Lung microvascular endothelial cell (primary cell): ENCODE data around the gene ATP11A. TPM values are rescaled to one million over a fixed set of nuclear protein-coding genes. Genes with fewer than 3 reads are reported as not detected.
"Not testable (repeated sequence)": the region's sequence is repeated elsewhere in the genome, so short reads cannot be mapped to it uniquely, and the experiment has no call there.

ENCODE experiments used
- DNase-seq, 2 donors: peaks; one replicate each; pipeline versions ENCODE4 v3.0.0 to v3.0.0-alpha.2; 2010; ENCODE audit warnings: low read depth in 2 of 2
- total RNA-seq: library from RNA; depleted of rRNA; stranded (reverse); fragments of >200 nt; gene quantifications from 2 replicates; pipeline ENCODE4 v1.2.1, GENCODE V29; 2014

Gene ATP11A
- total RNA-seq, 1 donor from 2014 or later: 18.8 TPM

DNA sequence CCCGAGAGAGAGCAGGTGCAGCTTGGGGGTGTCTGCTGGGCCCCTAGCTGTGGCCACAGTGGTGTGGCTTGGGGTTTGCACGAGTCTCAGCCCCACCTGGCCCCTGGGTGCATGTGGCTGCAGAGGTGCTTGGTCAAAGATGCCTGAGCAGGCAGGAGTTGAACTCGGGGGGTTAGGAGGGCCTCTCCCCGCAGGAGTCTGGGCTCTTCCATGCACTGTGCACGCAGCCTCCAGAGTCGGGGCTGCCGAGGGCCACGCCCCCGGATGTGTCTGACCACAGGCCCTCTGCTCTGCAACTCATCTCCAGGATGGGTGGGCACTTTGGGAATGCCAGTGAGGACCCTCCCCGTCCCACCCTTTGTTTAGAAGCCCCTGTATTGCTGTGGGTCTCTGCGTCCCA lies 187.7 kb downstream of the ATP11A start:
- no peak for DNase-seq

DNA sequence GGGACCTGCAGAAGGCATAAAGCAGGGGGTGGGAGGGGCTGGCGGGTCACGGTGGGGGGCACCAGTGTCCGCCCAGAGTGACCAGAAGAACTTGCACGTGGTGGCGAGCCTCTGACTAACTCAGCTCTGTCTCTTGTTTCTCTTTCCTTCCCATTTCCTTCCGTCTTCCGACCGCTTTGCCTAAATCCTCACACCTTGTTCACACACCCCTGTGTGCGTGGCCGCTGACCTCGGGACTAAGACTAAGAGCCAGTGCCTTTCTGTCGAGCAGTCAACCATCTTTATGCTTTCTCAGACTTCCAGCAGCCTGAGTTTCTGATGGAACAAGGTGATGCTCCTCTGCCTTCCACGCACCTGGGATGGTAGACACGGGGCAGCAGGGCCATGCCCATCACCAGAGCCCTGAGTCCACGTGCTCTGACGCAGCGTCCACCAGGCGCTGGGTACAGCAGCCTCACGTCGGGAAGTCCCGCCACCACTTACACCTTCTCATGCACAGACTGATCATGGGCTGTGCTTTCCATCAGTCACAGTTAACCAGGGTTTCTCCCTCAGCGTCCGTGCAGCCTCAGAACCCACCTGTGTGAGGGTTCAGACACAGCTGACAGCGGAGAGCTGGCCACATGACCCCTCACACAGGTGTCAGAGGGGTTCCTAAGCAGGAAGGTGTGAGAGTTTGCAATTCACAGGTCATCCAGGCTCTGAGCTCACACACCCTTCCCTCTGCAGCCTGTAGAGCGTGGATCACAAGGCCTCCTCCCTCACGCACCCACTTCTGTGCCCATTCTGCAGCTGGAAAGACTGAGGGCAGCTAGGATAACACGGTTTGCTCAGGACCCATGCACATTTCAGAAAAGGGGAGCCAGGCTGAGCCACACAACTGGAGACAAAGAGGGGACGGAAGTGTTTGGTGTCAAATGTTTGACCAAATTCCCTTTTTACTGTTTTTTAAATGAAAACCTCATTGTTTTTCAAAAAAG lies 188.4 kb downstream of the ATP11A start:
- no peak for DNase-seq

DNA sequence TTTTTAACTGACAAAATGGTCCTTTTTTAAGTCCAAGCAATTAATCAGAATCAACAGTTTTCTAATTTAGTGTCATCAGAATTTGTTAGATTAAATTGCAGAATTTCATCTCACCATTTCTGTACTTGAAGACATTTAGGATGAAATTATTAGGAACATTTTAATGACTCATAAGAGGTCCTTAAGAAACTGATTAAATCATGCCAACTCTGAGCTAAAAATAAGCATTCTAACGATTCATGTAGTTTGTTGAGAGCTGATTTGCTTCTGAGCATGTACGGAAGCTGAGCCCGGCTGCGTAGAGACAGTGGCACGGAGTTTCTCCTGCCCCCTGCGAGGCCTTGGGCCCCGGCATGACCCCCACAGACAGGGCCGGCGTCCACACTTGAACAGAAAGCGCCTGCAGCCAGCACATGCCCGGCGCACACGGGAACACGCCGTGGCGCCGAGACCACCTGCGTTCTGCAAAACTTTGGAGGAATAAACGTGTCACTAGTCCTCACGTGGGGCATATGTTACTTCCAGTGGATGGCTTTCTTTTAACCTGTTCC lies 189.5 kb downstream of the ATP11A start:
- no peak for DNase-seq

DNA sequence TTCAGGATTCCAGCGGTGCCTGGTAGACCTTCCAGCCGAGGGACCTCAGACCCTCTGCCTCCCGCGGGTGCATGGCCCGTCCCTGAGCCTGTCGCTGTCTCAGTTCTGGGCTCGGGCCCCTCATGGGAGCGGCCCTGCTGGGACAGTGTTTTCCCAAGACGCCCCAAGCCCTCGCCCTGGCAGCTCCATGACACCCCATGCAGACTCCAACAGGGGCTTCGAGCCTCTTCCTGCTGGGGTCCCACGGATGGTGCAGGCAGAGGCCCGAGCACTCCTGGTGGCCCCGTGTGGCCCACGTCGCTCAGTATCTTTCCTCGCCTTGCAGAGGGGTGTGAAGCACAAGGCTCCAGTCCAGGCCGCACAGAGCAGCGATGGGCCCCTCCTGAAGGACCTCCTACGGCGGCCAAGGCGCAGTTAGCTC lies 190.4 kb downstream of the ATP11A start:
- DNase-seq: no peak

DNA sequence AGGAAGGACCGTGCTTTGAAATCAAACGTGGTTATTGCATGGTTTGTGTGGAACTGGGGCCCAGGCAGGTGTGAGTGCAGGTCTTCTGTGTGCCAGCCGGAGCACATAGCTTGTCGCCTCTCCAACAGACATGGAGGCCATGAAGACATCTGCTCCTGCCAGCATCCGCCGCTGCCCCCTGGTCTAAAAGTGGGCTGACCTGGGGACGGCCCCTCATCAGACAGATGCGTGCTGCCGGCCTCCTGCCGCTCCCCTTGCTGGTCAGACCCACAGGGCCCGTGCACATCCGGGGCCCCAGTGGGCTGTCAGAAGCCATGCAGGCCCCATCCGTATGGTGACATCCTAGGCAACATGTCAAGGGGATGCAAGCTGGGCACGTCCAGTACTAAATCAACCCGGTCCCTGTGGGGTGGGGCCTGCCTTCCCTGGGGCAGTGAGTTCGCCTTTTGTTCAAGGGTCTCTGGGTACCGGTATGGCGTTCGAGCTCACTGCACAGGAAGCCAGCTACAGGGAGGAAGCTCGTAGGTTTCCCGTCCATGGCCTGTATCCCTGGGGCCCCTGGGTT lies 191.2 kb downstream of the ATP11A start:
- DNase-seq: no peak

DNA sequence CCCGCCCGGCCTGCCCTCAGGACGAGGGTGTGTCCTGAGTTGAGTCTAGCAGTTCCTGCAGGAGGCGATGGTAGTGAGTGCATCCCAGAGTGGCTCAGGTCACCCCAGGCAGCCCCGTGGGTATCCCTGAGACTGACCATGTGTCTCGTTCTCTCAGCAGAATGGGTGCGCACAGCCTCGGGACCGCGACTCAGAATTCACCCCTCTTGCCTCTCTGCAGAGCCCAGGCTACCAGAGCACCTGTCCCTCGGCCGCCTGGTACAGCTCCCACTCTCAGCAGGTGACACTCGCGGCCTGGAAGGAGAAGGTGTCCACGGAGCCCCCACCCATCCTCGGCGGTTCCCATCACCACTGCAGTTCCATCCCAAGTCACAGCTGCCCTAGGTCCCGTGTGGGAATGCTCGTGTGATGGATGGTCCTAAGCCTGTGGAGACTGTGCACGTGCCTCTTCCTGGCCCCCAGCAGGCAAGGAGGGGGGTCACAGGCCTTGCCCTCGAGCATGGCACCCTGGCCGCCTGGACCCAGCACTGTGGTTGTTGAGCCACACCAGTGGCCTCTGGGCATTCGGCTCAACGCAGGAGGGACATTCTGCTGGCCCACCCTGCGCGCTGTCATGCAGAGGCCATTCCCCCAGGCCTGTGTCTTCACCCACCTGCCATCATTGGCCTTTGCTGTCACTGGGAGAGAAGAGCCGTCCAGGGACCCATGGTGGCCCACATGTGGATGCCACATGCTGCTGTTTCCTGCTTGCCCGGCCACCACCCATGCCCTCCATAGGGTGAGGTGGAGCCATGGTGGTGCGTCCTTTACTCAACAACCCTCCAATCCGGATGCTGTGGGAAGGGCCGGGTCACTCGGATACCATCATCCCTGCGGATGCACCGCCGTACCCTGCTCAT lies 192.1 kb downstream of the ATP11A start:
- no peak for DNase-seq

DNA sequence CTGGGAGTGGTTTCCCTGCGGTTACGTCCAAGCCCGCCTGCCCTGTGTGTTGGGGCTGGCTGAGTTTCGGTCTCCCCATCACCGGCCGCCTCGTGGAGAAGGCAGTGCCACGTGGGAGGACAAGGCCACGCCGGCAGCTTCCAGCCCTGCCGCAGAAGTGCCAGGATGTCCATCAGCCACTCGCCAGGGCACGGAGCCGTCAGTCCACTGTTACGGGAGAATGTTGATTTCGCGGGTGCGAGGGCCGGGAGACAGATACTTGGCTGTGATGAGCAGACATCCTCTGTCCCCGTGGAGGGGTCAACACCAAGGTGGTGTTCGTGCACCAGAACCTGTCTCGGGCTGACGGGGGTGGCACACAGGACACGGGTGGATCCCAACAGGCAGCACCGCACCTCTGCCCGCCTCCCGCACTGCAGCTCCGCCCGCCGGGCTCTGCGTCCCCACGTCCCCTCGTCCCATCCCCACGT lies 192.8 kb downstream of the ATP11A start:
- no peak for DNase-seq

DNA sequence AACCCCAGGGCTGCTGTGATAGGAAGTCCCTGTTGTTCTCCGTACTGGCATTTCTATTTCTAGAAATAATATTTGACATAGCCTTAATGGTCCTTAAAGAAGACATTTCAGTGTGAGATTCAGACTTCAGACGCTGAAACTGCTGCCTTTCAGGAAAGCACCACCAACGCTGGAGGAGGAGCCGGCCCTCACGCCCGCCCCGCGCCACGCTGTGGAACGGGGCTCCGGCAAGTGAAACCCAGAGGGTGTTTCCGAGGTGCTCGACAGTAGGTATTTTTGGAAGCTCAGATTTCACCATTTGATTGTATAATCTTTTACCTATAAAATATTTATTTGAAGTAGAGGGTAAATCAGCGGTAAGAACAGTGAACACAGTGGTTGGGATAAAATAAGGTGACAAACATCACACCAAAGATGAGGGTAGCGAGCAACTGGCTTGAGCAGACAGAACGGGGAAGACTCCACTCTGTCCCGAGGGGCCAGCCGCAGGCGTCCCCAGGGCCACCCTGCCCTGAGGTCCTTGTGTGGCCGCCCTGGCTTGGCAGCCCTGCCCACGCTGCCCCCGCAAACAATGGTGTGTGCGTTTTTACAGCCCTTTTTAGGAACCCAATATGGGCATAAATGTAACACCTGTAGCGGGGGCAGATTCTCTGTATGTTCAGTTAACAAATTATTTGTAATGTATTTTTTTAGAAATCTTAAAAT lies 193.6 kb downstream of the ATP11A start:
- no peak for DNase-seq

DNA sequence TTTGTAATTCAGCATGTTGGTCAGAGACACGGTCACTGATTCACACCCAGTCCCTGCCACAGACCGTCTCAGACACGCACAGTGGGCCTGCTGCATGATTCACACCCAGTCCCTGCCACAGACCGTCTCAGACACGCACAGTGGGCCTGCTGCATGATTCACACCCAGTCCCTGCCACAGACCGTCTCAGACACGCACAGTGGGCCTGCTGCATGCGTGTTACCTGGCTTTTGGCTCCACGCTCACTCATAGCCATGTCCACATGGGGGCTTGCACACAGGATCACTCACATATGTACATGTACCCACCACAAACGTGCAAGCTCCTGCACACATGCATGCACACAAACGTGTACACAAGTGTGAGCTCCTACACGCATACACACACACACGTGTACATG lies 194.9 kb downstream of the ATP11A start:
- not testable (repeated sequence) for DNase-seq

DNA sequence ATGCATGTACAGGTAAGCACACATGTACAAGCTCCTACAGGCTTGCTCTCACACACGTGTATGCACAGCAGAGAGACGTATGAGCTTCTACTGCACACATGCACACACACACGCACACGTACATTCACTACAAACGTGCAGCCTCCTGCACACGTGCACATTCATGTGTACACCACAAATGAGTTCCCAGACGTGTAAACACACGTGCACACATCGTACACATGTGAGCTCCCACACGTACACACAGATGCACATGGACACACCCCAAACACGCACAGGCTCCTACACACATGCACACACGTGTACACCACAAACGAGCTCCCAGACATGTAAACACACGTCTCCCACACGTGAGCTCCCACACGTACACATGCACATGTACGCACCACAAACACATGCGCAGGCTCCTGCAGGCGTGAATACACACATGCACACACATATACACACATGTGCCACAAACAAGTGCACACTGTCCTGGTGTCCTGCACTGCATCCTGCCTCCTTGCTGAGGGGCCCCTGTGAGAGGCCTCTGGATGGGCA lies 195.5 kb downstream of the ATP11A start:
- no peak for DNase-seq

DNA sequence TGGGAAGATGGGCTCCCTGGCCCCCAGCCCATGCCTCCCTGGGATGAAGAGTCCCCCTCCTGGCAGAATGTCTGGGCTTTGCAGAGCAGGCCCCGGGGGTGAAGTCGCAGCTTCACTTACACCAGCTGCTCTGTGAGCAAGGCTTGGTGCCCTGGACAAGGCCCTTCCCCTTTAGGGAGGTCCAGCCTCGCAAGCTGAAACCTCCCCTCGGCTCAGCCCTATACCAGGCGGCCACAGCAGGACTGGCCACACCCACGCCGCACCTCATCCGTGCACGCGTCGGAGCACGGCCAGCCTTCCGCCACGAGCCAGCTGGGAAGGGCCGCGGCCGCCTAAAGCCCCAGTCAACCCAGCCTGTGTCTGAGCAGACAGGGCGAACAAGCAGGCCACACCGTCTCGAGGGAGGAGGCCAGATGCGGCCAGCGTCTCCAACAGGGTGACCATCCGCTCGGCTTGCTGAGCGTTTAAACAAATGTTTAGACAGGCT lies 196.0 kb downstream of the ATP11A start:
- peak; percentile 85 to 92 for DNase-seq

DNA sequence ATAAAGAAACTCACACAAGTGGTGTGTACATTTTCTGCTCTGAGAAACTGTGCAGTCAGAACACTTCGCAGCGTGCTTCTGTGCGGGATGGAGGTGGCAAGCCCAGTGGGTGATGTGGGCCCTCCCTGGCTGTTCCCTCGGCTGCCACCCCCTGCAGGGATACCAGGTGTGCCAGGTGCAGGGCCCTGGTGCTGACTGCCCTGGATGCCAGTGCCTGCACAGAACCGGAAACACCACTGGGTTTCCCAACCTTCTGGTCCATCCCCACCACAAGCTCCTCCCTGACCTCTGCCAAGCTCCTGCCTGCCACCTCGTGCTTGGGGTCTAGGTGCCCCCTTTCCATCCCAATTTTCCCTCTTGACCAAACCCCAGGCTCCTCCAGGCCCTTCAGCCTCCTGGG lies 197.3 kb downstream of the ATP11A start:
- DNase-seq: no peak

DNA sequence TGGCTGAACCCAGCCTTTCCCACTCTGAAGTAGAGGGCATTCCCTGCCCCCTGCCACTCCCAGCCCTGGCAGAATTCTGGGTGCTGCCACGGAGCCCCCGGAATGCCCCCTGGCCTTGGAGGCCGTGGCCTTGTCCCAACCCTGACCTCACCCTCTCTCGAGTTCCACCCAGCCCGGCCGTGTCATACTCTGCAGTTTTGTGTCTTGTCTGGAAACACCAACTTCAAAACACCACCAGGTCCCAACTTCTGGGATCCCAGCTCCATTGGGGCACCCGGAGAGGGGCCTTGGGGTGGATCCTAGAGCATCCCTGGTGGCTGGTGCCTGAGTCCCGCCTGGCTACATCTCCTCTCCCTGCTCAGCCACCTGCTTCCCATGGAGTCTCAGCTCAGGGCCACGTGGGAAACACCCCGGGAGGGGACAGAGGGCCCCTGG lies 197.7 kb downstream of the ATP11A start:
- no peak for DNase-seq

DNA sequence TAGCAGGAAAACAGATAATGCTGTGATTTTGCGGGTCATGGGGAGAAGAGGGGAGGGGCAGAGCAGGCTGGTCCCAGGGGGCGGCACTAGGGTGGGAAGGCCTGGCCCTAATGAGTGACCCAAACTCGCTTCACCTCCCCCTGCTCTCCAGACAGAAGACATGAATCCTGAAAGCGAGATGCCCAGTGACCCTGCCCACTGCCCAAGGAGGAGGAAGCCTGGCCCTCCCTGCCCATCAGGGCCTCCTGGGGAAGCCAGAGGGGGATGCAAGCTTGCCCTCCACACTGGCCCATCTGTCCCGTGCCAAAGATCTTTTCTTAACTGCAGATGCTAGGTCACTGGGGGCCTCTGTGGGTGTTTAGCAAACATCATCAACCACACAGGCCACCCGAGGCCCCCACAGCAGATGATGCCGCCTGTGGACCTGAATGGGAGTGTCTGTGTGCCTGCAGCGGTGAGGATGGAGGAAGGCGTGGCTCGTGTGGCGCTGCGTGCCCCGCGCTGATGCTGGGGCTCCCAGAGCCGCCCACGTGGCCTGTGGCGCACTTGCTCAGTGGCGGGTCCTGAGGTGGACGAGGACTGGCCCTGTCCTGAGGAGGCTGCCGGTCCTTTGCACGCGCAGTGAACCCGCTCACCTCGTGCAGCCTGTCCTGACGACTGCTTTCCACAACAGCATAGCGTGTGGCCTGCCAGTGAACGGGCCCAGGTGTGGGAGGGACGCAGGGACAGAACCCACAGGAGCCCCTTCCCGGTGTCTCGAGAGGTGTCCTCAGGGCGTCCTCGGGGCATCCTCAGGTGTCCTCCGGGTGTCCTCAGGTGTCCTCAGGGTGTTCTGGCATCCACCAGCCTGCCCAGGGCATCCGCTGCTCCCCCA lies 198.6 kb downstream of the ATP11A start:
- DNase-seq: no peak

DNA sequence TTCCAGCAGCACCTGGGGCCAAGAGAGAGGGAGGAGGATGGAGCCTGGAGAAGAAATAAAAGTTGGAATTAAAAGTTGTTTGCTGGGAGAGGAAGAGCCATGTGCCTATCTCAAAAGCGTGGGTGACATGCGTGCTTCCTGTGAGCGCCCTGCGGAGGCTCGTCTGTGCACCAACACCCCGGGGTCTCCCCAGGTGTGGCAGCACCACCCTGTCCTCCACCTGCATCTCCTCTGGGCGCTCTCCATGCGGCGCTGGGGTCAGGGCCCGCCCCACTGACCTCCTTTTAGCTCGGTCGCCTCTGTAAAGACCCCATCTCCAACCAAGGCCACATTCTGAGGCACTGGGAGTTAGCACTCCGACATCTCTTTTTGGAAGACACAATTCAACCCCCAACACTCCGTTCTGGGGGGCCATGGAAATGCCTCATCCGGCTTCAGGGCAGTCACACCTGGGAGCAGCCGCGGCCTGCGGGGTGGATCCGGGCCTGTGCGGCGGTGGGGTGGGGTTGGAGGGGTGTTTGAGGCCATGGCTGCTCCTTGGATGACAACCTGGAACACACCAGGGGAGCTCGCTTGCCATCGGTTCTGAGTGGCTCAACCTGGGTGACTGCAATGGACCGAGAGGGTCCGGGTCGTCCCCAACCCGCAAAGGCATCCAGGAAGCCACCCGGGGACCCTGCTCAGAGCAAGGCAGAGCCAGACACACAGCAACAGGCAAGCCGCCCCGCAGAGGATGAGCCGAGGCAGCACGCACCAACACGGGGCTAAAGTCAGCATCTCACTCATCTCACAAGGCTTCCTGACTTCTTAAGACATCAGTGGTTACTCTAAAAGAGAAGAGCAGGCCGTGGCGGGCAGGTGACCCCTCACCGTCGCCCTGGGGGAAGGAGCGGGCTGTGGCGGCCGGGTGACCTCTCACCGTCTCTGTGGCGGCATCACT lies 199.8 kb downstream of the ATP11A start:
- no peak for DNase-seq

DNA sequence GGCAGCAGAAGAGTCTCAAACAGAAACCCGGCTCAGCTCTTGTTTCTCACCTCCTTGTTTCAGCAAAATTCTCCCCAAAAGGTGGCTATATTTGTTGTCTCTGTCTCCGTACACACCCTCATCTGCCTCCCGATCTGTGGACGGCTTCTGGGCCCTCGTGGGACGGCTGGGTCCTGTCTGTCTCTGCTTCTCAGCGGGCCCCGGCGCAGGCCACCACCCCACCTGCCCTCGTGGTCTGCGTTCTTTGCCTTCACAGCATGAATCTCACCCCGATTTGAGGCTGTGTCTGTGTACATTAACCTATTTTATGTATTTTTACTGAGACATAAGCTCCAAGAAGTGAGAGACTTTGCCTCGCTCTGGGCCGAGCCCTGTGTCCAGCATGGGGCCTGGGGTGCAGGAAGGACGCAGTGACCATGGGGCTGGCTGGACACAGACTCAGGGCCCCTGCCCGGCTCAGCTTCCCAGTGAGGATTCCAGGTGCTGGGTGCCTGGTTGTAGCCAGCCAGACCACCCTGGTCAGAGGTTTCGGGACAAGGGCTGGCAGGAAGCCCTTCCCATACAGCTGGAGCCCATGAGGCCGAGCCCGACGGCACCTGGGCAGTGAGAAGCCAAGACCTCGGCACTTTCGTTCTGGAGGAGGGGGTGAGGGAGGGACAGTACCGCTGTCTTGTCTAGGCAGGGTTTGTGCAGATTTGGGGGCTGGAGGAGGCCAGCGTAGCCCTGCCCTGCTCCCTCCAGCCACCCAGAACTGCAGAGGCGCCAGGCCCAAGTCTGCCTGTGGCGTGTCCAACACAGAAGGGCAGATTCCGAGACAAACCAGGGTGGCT lies 200.7 kb downstream of the ATP11A start:
- no peak for DNase-seq
